Dedifferentiated amniotic fluid mesenchymal stem cell (primary cell): ENCODE measurements around the gene CALY.

Source experiments
- DNase-seq: peaks from one replicate; pipeline ENCODE4 v3.0.0-alpha.2; 2016; ENCODE audit errors: extremely low spot score

CALY gene

GRCh38 chr10:133366751-133367150, 30.1 kb upstream of the CALY start:
- no peak for DNase-seq

- DNase-seq = no peak
Observed at GRCh38 chr10:133366130-133366478, 29.4 kb upstream of the CALY start.

- DNase-seq = no peak
Observed at GRCh38 chr10:133365461-133366129, 28.9 kb upstream of the CALY start.

- DNase-seq = no peak
Observed at GRCh38 chr10:133364645-133365431, 28.1 kb upstream of the CALY start.

- DNase-seq = no peak
Observed at GRCh38 chr10:133362846-133363245, 26.1 kb upstream of the CALY start.

- DNase-seq = no peak
Observed at GRCh38 chr10:133361773-133362441, 25.2 kb upstream of the CALY start.

GRCh38 chr10:133361227-133361626, 24.5 kb upstream of the CALY start:
- no peak for DNase-seq

GRCh38 chr10:133359972-133360610, 23.4 kb upstream of the CALY start:
- no peak for DNase-seq

GRCh38 chr10:133359554-133359971, 22.9 kb upstream of the CALY start:
- no peak for DNase-seq

- DNase-seq = no peak
Observed at GRCh38 chr10:133358925-133359310, 22.2 kb upstream of the CALY start.

GRCh38 chr10:133358162-133358924, 21.6 kb upstream of the CALY start:
- DNase-seq = no peak

GRCh38 chr10:133357285-133358161, 20.8 kb upstream of the CALY start, which contains the start of gene FUOM:
FUOM (minus strand) TSS chr10:133358019; CDS start chr10:133358007, 12 bp downstream.
- DNase-seq = no peak

- no peak for DNase-seq
Observed at GRCh38 chr10:133356549-133357284, 20.0 kb upstream of the CALY start.

- DNase-seq = no peak
Observed at GRCh38 chr10:133355991-133356390, 19.3 kb upstream of the CALY start.

- no peak for DNase-seq
Observed at GRCh38 chr10:133355266-133355665, 18.6 kb upstream of the CALY start.

- DNase-seq = no peak
Observed at GRCh38 chr10:133354672-133355240, 18.1 kb upstream of the CALY start.

- no peak for DNase-seq
Observed at GRCh38 chr10:133353988-133354605, 17.4 kb upstream of the CALY start.

GRCh38 chr10:133353202-133353959, 16.7 kb upstream of the CALY start:
- no peak for DNase-seq
